BJ (cell line): ENCODE data around the gene HBE1. TPM values are rescaled to one million over a fixed set of nuclear protein-coding genes. Genes with fewer than 3 reads are reported as not detected.
"Not testable (repeated sequence)": the region's sequence is repeated elsewhere in the genome, so short reads cannot be mapped to it uniquely, and the experiment has no call there.

Source experiments
- CTCF ChIA-PET: fragments of 350-600 bp; formaldehyde crosslinking; extraction: SDS; loops from one replicate; lab custom pipeline; 2021; ENCODE audit warnings: antibody characterized with exemption, inconsistent platforms; lab: Yijun Ruan, JAX
- POLR2A ChIA-PET: fragments of 300-600 bp; sonication (Branson Sonifier 250); formaldehyde crosslinking; extraction: SDS; loops from one replicate; lab custom pipeline; 2021; ENCODE audit warnings: antibody characterized with exemption; lab: Charles Lee
- DNase-seq: peaks from one replicate; pipeline ENCODE4 v3.0.0-alpha.2; 2011; ENCODE audit warnings: low read depth
- H3K27me3 ChIP-seq: 2 replicates; pipeline ENCODE4 v1.6.0; 2011; ENCODE audit warnings: low read length; ENCODE audit not compliant: control insufficient read depth, insufficient read depth
- H3K36me3 ChIP-seq: 2 replicates; pipeline ENCODE4 v1.5.1; 2011; ENCODE audit warnings: low read length; ENCODE audit not compliant: control insufficient read depth, insufficient read depth
- H3K4me3 ChIP-seq: 2 replicates; pipeline ENCODE4 v1.5.1; 2011; ENCODE audit warnings: low read depth, mild to moderate bottlenecking, control low read depth, low read length
- CTCF ChIP-seq: IDR thresholded peaks from 2 replicates; pipeline ENCODE4 v1.5.1; 2011; ENCODE audit warnings: low read depth, mild to moderate bottlenecking, control low read depth, inconsistent platforms, low read length, moderate library complexity; ENCODE audit not compliant: insufficient read depth
- polyA plus RNA-seq: library from polyadenylated mRNA; depleted of rRNA; stranded (reverse); fragments of >200 nt; gene quantifications from 2 replicates; pipeline ENCODE4 v1.2.3, GENCODE V29; 2011

HBE1 gene
- polyA plus RNA-seq, 1 experiment: not detected

GRCh38 chr11:5265832-5266231, 3.9 kb downstream of the HBE1 start:
- CTCF ChIA-PET: interaction anchor here (1.9 kb wide), 1 partner anchor 14 kb away, joined by 5 read pairs; no protein-coding TSS in a partner anchor
- no peak for TF ChIP-seq CTCF
- POLR2A ChIA-PET: no interaction called here

GRCh38 chr11:5258543-5259262, 11.0 kb downstream of the HBE1 start:
- ChIA-PET POLR2A (interaction anchor here (0.6 kb wide), 1 partner anchor 9 kb away, joined by 3 read pairs; the partner anchor contains the start of gene HBG1), CTCF (no interaction called here)
- Histone ChIP-seq H3K4me3 (no peak overlapping the region), H3K36me3 (no peaks in the 10 kb centered on the region), H3K27me3 (no peaks in the 10 kb centered on the region)
- DNase-seq: no peak
- no peak for TF ChIP-seq CTCF

More at GRCh38 chr11:5265832-5266231, 3.9 kb downstream of the HBE1 start:
- Histone ChIP-seq H3K27me3 (no peaks in the 10 kb centered on the region), H3K36me3 (no peaks in the 10 kb centered on the region), H3K4me3 (no peak overlapping the region)
- no peak for DNase-seq

- Histone ChIP-seq H3K27me3 (no peaks in the 10 kb centered on the region), H3K36me3 (no peaks in the 10 kb centered on the region), H3K4me3 (no peak overlapping the region)
- TF ChIP-seq CTCF: no peak
- ChIA-PET CTCF (no interaction called here), POLR2A (no interaction called here)
- no peak for DNase-seq
Observed at GRCh38 chr11:5257296-5257695, 12.4 kb downstream of the HBE1 start.

GRCh38 chr11:5254646-5255413, 14.9 kb downstream of the HBE1 start, which contains the start of gene HBG2:
Gene HBG2, minus strand, starts transcription at chr11:5254781. Its CDS starts 53 bp downstream, at chr11:5254728.
- H3K36me3 ChIP-seq, CTCF ChIA-PET, H3K27me3 ChIP-seq, DNase-seq, POLR2A ChIA-PET, H3K4me3 ChIP-seq: not testable (repeated sequence)

- CTCF ChIA-PET, POLR2A ChIA-PET, H3K36me3 ChIP-seq, H3K27me3 ChIP-seq, H3K4me3 ChIP-seq, DNase-seq: not testable (repeated sequence)
Observed at GRCh38 chr11:5254023-5254422, 15.7 kb downstream of the HBE1 start.

GRCh38 chr11:5253440-5253839, 16.3 kb downstream of the HBE1 start:
- DNase-seq, H3K27me3 ChIP-seq, H3K4me3 ChIP-seq, CTCF ChIA-PET, POLR2A ChIA-PET, H3K36me3 ChIP-seq: not testable (repeated sequence)
